Measurements from ENCODE around the gene UGT8.

DNA sequence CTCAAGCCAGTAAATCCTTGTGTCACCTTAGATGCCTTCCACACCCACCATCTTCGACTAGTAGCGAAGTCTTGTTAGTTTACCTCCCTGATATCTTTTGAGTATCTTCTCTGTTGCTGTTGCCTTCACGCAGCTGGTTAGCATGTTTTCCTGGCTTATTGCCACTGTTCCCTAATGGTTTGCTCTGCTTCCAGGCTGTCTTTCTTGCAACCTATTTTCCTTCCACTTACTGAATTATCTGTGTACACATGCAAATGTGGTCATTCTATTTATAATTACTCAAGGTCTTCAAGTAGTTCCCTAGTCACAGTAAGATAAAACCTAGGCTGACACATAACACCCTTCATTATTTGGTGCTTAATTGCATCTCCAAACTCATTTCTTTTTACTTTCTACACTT lies 89.5 kb downstream of the UGT8 start:
- TF ChIP-seq, protein P1, sequence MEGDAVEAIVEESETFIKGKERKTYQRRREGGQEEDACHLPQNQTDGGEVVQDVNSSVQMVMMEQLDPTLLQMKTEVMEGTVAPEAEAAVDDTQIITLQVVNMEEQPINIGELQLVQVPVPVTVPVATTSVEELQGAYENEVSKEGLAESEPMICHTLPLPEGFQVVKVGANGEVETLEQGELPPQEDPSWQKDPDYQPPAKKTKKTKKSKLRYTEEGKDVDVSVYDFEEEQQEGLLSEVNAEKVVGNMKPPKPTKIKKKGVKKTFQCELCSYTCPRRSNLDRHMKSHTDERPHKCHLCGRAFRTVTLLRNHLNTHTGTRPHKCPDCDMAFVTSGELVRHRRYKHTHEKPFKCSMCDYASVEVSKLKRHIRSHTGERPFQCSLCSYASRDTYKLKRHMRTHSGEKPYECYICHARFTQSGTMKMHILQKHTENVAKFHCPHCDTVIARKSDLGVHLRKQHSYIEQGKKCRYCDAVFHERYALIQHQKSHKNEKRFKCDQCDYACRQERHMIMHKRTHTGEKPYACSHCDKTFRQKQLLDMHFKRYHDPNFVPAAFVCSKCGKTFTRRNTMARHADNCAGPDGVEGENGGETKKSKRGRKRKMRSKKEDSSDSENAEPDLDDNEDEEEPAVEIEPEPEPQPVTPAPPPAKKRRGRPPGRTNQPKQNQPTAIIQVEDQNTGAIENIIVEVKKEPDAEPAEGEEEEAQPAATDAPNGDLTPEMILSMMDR (IDR thresholded peaks at IDR 0.05), result no peak
- TF ChIP-seq POLR2A (IDR thresholded peaks at IDR 0.05), result no peak
